ENCODE measurements around the gene GYPC. TPM values are rescaled to one million over a fixed set of nuclear protein-coding genes. Genes with fewer than 3 reads are reported as not detected.
"Not testable (repeated sequence)": the region's sequence is repeated elsewhere in the genome, so short reads cannot be mapped to it uniquely, and the experiment has no call there.

The GYPC gene
- total RNA-seq (2014; rRNA removed): 38.4 and 60.9 TPM in 2 replicates
- polyA plus RNA-seq (2012): 101 TPM

- peak; percentile 59 for DNase-seq (ENCODE audit: low read depth)
These were observed at the start of gene GYPC for GRCh38 chr2:126655500-126656430. Gene GYPC (plus strand): TSS chr2:126656158. CDS start chr2:126656264, 106 bp downstream.

DNA sequence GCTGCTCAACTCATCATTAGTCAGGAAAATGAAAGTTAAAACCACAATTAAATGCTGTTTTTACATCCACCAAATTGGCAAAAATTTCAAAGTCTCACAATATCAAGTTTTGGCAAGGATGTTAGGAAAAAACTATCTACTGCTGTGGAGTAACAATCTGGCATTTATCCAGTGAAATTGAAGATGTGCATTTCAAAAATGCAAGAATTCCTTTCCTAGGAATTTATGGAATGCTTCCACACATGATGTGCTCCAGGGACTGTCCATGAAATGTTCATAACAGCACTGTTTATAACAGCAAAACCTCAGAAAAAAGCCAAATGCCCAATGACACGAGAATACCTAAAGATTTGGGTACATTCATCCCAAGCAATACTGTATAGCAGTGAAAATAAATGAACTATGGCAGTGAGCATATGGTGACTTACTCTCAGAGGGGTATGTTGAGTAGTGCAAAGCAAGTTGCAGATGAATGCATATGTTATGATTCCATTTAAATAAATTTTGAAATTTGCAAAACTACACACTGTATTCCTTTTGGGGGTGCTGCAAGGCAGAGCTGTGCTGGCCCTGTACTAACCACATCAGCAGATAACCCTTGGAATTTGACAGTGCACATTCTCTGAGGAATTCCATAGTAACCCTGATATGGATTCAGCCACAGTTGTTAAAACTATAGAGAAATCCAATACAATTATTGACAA, 41.3 kb upstream of the GYPC start:
- peak; percentile 40 for DNase-seq (ENCODE audit: low read depth)

GRCh38 chr2:126616606-126617069, 39.3 kb upstream of the GYPC start:
- DNase-seq (ENCODE audit: low read depth): no peak

DNA sequence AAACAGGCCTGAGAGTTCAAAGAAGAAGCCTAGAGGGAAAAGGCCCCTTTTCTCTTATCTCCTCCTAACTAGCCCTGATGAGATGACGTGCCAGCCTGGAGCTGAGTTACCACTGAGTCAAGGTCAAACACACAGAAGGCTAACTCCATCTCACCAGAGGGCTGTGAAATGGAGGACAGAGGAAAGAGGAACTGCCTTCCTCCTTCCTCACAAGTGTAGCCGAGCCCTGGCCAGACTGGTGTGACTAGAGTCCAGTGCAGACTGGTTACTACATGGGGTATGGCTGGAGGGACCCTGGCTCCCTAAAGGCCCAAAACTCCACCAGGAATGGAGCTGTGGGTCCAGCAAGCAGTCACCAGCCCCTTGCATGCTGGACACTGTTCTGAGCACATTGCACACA, 35.7 kb upstream of the GYPC start:
- no peak for DNase-seq (ENCODE audit: low read depth)

GRCh38 chr2:126623000-126623399, 33.0 kb upstream of the GYPC start:
- DNase-seq (ENCODE audit: low read depth): no peak

DNA sequence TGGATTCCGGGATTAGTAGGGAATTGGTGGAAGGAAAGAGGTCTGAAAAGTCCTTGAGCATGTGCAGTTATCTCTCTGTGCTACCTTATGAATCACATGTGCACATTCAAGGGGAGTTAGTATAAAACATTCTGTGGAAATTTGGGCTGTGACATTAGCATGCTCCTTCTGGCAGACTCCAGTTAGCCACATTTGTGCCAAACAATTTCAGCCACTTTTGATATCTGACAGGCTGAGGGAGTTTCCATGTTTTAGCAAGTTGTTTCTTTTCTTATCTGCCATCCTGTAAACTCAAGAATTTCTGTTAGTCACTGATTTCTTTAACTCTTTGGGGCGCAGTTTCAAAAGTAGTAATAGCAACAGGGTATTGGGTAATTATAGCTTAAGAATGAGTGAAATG, 28.3 kb upstream of the GYPC start:
- DNase-seq (ENCODE audit: low read depth): no peak

- no peak for DNase-seq (ENCODE audit: low read depth)
These were observed 21.6 kb upstream of the GYPC start for GRCh38 chr2:126634273-126634861.

DNA sequence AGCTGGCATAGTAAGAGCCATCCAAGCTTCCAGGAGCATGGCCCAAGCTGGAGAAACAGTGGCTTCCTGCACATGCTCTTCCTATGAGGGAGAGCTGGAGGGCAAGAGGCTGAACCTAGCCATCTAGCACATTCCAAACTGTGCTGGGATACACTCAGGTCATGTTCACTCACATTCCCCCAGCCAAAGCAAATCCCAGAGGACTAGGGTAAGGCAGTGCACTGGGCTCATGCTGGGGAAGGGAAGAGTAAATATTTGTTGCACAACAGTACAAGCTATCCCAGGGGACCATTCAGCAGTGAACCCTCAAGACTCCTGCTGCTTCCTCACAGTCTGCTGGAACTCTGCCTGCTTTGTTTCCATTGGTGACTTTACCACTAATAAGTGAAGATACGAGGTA, 20.7 kb upstream of the GYPC start:
- peak; percentile 56 for DNase-seq (ENCODE audit: low read depth)

DNA sequence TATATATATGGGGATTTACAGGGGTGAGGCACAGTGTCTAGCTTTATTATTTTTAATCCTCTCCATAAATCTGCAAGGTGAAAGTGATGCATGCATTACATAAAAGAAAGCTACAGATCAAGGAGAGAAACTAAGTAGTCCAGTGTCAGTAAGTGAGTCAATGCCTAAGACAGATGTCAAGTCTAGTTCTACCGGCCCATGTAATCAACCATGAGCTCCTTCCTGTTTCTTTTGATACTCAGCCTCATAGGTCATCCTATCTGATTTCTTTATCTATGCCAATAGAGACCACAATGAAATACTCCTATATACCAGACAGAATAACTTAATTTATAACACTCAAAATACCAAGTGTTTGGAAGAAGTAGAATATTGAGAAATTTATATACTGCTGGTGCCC, 20.2 kb upstream of the GYPC start:
- DNase-seq (ENCODE audit: low read depth): no peak

GRCh38 chr2:126637386-126637785, 18.6 kb upstream of the GYPC start:
- DNase-seq (ENCODE audit: low read depth): no peak

- no peak for DNase-seq (ENCODE audit: low read depth)
These were observed 17.2 kb upstream of the GYPC start for GRCh38 chr2:126638746-126639145.

DNA sequence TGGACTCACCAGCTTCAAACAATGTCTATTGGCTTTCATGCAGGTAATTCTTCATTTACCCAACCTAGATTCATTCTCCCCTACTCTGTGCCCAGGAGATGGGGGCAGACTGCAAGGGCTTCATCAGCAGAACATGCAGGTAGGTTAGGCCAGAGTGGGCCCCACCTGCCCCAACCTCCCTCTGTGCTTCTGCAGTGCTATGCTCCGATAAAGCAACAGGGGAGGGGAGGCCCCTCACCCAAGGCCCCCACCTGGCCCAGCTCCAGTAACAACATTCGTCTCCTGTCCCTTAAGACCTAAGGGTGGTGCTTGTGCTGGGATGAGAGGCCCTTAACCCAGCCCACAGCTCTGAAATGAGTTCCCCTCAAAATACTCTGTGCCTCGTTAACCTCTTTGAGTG, 16.7 kb upstream of the GYPC start:
- no peak for DNase-seq (ENCODE audit: low read depth)

DNA sequence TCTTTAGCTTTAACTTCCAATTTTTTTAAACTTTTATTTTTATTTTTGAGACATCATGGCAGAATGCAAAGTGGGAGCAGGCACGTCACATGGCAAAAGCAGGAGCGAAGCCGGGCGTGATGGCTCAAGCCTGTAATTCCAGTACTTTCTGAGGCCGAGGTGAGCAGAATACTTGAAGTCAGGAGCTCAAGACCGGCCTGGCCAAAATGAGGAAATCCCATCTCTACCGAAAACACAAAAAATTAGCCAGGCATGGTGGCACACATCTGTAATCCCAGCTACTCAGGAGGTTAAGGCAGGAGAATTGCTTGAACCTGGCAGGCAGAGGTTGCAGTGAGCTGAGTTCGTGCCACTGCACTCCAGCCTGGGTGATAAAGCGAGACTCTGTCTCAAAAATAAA, 14.7 kb upstream of the GYPC start:
- not testable (repeated sequence) for DNase-seq (ENCODE audit: low read depth)

DNA sequence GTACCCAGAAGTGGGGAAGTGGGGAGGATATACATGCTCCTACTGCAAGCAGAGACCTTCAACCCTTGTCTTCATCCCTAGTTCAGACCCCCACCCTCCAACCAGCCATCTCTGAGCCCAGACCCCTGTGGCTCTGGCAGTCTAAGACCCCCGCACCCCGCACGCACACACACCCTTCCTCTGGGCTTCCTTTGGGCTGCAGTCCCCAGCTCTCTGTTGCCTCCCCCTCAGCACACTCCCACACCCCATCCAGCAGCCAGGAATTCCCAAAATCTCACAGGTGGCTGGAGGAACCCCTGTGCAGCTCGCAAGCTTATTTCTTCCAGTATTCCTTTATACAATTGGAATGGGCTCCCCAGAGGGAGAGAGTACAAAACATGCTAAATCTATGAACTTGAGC, 13.9 kb upstream of the GYPC start:
- DNase-seq (ENCODE audit: low read depth): no peak

GRCh38 chr2:126643431-126643830, 12.5 kb upstream of the GYPC start:
- peak; percentile 72 for DNase-seq (ENCODE audit: low read depth)

DNA sequence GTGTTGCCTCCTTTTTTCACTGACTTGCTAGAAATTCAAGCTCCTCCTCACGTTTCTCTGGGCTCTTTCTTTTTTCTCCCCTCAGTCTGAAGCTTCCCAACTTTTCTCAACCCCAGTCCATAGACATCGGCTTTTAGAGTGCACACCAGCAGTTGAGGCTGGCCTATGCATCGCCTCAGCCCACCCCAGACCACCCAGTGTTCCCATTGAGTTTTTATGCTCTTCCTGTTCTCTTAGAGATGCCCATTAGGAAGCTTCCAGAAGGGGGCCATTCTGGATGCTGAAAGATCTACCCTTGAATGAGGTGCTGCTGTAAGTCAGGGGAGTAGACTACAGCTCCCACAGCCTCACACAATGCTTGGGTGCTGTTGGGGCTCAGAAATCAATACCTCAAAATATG, 12.0 kb upstream of the GYPC start:
- no peak for DNase-seq (ENCODE audit: low read depth)

DNA sequence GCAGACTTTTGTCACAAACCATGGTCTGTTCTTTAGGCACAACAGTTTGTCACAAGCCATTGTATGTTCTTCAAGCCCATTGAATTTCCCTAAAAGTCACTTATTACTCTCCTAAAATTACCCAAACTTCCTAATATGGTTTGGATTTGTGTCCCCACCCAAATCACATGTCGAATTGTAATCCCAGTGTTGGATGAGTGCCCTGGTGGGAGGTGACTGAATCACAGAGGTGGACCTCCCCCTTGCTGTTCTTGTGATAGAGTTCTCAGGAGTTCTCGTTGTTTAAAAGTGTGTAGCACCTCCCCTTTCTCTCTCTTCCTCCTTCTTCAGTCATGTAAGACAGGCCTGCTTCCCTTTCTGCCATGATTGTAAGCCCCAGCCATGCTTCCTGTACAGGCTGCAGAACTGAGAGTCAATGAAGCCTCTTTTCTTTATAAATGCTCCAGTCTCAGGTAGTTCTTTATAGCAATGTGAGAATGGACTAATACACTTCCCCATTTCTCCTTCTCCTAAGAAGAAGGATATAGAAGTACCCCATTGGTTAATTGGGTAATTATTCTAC, 11.2 kb upstream of the GYPC start:
- no peak for DNase-seq (ENCODE audit: low read depth)

GRCh38 chr2:126645211-126645618, 10.7 kb upstream of the GYPC start:
- DNase-seq (ENCODE audit: low read depth): no peak

- DNase-seq (ENCODE audit: low read depth): no peak
These were observed 9.9 kb upstream of the GYPC start for GRCh38 chr2:126646026-126646425.

- DNase-seq (ENCODE audit: low read depth): not testable (repeated sequence)
These were observed 8.1 kb upstream of the GYPC start for GRCh38 chr2:126647714-126648344.

GRCh38 chr2:126648345-126648786, 7.6 kb upstream of the GYPC start:
- not testable (repeated sequence) for DNase-seq (ENCODE audit: low read depth)
